ENCODE data around the gene HBE1.
"Not testable (repeated sequence)": the region's sequence is repeated elsewhere in the genome, so short reads cannot be mapped to it uniquely, and the experiment has no call there.

The HBE1 gene

GRCh38 chr11:5252192-5252918, 17.4 kb downstream of the HBE1 start:
- no peak for DNase-seq

DNA sequence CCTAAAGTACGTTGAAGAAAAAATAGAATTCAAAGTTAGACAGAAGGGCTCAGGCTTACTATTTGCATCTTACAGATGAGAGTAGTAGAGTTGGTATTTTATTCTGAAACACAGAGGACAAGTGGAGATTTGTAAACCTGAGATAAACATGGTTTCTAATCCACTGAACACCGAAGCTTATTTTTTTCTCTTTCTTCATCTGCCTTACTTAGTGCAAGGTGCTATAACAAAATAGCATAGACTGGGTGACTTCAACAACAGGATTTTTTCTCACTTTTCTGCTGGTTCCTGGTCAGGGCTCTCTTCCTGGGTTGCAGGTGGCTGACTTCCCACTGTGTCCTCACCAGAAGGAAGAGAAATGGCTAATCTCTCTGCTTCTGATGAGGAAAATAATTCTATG, 18.0 kb downstream of the HBE1 start:
- DNase-seq: no peak

DNA sequence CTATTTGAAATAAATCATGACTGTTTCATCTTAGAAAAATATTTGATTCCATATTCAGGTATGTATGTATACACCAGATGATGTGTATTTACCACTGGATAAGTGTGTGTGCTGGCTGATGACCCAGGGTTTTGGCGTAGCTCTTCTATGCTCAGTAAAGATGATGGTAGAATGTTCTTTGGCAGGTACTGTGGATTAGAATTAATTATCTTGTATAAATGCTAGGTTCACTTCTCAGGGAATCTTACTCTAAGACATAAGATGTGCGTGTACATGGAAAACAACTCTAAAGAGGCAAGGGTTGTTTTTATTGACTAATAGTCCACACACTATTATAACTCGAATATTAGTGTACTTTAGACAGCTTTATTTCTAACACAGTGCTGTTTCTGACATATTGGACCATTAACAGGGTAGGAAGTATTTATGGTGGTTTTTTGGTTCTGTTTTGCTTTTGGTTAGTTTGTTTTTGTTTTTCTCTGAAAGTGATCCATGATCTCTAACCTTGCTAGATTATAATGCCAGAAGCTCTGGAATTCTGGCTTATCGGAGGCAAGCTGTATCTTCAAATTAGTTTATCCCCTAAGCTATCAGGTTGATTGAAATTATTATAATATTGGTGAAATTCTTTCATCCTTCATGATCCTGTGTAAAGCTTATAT, 19.1 kb downstream of the HBE1 start:
- no peak for DNase-seq

DNA sequence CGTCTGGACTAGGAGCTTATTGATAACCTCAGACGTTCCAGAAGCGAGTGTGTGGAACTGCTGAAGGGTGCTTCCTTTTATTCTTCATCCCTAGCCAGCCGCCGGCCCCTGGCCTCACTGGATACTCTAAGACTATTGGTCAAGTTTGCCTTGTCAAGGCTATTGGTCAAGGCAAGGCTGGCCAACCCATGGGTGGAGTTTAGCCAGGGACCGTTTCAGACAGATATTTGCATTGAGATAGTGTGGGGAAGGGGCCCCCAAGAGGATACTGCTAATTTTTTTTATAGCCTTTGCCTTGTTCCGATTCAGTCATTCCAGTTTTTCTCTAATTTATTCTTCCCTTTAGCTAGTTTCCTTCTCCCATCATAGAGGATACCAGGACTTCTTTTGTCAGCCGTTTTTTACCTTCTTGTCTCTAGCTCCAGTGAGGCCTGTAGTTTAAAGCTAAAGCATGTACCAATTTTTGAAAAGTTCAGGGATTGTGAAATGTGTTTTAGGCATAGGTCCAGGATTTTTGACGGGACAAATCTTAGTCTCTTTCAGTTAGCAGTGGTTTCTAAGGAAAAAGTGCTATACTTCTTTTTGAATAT, 19.8 kb downstream of the HBE1 start, which contains the start of gene HBG1:
Gene HBG1 (minus strand): TSS at position 51 of the 590 bp plus-strand sequence. CDS start 53 bp downstream, outside the sequence.
- DNase-seq: not testable (repeated sequence)

GRCh38 chr11:5248498-5248897, 21.2 kb downstream of the HBE1 start:
- not testable (repeated sequence) for DNase-seq

DNA sequence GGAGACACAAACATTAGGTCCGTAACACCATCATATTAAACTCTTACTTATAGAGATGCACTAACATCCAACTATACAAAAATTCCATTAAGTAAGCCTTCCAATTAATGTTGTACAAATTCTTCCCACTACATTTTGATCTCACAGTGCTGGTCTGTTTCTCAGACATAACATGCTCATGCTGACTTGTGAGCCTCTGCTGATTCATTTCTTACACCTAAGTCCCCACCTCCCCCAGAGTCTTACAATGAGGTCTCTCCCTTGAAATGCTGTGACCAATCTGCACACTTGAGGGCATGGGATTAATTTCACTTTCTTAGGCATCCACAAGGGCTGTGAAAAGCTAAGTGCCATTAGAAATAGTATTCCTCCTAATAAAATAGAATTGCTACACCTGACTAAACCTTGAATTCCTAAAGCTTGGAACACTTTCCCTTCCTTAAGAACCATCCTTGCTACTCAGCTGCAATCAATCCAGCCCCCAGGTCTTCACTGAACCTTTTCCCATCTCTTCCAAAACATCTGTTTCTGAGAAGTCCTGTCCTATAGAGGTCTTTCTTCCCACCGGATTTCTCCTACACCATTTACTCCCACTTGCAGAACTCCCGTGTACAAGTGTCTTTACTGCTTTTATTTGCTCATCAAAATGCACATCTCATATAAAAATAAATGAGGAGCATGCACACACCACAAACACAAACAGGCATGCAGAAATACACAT, 22.1 kb downstream of the HBE1 start:
- DNase-seq: no peak

DNA sequence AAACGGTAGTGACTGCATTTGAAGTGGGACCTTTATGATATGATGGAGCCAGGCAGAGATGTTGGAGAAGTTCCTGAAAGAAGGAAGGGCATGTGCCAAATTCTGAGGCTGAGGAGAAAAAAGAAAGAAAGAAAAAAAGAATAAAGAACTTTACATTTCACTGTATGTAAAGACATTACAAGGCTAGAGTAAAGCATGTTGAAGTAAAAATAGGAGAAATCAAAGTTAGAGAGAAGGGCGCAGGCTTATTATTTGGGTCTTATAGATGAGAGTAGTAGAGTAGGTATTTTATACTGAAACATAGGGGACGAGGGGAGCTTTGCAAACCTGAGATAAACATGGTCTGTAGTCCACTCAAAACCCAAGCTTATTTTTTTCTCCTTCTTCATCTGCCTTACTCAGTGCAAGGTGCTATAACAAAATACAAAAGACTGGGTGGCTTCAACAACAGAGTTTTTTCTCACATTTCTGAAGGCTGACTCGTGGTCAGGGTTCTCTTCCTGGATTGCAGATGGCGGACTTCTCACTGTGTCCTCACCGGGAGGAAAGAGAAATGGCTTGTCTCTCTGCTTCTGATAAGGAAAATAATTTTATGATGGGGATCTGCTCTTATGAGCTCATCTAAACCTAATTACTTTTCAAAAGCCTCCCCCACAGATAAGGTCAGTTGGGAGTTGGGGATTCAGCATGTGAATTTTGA, 22.8 kb downstream of the HBE1 start:
- DNase-seq: no peak

DNA sequence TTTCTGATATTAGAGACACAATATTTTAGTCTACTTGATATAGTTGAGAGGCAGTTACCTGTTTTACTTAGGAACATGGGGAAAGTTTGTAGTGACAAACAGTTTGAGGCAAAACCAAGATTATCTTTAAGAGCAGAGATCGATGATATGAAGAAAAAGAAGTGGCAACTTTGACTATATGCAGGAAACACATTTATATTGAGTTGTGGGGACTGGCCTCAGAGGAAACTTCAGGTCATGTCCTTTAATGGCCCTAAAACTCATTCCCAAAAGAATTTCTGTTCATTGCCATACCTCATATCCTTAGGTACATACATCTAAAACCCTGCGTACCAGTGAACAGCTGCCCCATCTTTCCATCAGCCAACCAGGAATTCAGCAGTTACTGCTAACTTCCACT, 24.6 kb downstream of the HBE1 start:
- no peak for DNase-seq

GRCh38 chr11:5243816-5244180, 25.9 kb downstream of the HBE1 start:
- no peak for DNase-seq

DNA sequence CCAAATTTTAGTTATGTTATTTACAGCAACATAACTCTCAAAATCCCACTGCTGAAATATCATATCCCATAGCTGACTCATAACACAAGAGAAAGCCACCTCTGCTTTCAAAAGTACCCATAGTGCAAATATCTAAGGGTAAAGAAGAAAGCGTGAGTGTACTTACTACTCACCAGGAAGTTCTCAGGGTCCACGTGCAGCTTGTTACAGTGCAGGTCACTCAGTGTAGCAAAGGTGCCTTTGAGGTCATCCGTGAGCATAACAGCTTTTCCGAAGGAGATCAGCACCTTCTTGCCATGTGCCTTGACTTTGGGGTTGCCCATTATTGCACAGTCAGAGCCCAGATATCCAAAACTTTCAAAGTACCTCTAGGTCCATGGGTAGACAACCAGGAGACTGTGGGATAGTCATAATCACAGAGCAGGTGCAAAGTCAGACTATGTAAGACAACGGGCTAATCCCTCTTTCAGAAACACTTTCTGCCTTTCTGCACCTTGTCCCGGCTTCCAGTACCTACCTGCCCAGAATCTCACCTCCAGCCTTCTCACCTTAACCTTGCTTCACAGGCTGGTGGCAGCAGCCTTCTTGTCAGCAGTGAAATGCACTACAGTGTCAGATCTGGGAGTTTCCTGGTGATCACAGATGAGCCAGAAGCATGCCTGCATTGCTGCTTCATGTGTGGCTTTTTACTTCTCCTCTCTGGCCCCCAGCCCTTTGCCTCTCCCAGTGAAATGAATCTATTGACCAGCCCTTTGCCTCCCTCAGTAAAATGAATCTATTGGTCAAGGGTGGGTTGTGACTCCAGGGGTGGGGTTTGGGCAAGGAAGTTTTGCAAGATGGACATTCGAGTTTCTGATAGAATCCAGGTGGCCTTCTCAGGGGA, 26.6 kb downstream of the HBE1 start:
- no peak for DNase-seq

- no peak for DNase-seq
These were observed 27.5 kb downstream of the HBE1 start for GRCh38 chr11:5242208-5242607.

- DNase-seq: no peak
These were observed 28.3 kb downstream of the HBE1 start for GRCh38 chr11:5241458-5241857.

DNA sequence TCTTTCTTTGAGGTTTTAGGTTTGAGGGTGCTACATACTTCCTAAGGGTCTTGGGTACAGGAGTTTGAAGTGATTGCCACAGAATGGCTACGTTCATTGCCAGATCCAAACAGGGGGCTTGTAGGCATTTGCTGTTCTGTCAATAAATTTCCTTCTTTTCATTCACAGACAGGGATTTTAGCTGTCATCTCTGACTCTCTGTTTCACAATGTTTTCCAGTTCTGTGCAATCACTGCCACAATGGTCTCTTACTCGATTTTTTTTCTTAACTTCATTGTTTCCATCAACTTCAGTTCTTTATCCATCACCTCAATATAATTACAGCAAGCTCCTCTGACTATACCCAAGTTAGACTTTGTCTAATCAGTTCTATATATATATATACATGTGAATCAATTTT, 29.3 kb downstream of the HBE1 start:
- no peak for DNase-seq

GRCh38 chr11:5240056-5240455, 29.7 kb downstream of the HBE1 start:
- DNase-seq: no peak

DNA sequence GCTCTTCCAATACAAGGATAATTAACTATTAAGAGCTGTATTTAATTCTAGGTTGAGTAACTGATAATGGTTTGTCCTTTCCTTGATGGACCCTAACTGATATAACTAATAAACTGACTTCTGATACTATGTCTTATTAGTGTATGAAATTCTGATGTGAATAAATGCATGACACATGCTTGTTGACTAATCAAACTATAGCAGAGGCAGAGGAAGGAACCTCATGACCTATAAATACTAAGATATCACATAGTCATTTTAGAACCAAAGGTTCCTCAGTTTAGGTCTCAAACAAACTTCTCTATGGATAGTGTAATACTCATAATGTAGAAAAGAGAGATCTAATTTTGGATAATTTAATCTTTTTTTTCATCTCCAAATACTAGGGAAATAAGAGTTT, 30.7 kb downstream of the HBE1 start:
- no peak for DNase-seq

- no peak for DNase-seq
These were observed 31.3 kb downstream of the HBE1 start for GRCh38 chr11:5238486-5238885.

DNA sequence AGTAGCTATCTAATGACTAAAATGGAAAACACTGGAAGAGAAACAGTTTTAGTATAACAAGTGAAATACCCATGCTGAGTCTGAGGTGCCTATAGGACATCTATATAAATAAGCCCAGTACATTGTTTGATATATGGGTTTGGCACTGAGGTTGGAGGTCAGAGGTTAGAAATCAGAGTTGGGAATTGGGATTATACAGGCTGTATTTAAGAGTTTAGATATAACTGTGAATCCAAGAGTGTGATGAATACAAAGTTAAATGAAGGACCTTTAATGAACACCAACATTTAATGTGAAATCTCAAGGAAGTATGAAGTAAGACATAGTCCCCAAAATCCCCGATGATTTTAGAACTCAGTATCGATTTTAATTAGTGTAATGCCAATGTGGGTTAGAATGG, 32.3 kb downstream of the HBE1 start:
- no peak for DNase-seq

- DNase-seq: no peak
These were observed 34.2 kb downstream of the HBE1 start for GRCh38 chr11:5235364-5236095.

GRCh38 chr11:5234381-5234834, 35.3 kb downstream of the HBE1 start, which contains the start of gene HBD:
TSS of gene HBD (minus strand) at chr11:5234483. CDS start at chr11:5234433, 50 bp downstream.
- no peak for DNase-seq

GRCh38 chr11:5233307-5233706, 36.4 kb downstream of the HBE1 start:
- no peak for DNase-seq

- no peak for DNase-seq
These were observed 36.9 kb downstream of the HBE1 start for GRCh38 chr11:5232821-5233220.
